Measurements from ENCODE around the gene GHDC. TPM values are rescaled to one million over a fixed set of nuclear protein-coding genes. Genes with fewer than 3 reads are reported as not detected.
A peak's percentile ranks its signal among the peaks of the same experiment; 100 is the strongest.

The GHDC gene
- total and polyA plus RNA-seq, 3 experiments from 2014 or later = 18.4 to 23.1 (median 21.7) TPM

GRCh38 chr17:42233994-42234393 lies 39.7 kb upstream of the GHDC start:
- H3K36me3 ChIP-seq (ENCODE audit: insufficient read depth, low read length) = no peaks in the 10 kb centered on the region
- ChIA-PET CTCF (no interaction called here), POLR2A (no interaction called here)
- DNase-seq = no peak
- no peak overlapping the region for H3K27ac ChIP-seq (ENCODE audit: low read depth, low read length)
- no peaks in the 10 kb centered on the region for H3K4me1 ChIP-seq (ENCODE audit: insufficient read depth, low read length)
- peaks cover 34 to 57% (median 46%) of the 10 kb centered on the region in 3 donors for H3K4me1 Mint-ChIP-seq
- no peak overlapping the region for H3K4me3 ChIP-seq (ENCODE audit: low read length)
- H3K9me3 Mint-ChIP-seq = no peaks in the 10 kb centered on the region
- H3K9me3 ChIP-seq (ENCODE audit: low read length) = no peaks in the 10 kb centered on the region
- peak overlapping the region in 1 of 7 donors; percentile 9 for H3K4me3 Mint-ChIP-seq
- H3K27me3 Mint-ChIP-seq = no peaks in the 10 kb centered on the region
- H3K27ac Mint-ChIP-seq = peak overlapping the region in 6 of 8 donors; percentile 3 to 91 (median 35)
- peaks cover 0 to 23% (median 0%) of the 10 kb centered on the region in 3 donors for H3K36me3 Mint-ChIP-seq
- H3K27me3 ChIP-seq (ENCODE audit: insufficient read depth, low read length, poor library complexity, severe bottlenecking) = no peaks in the 10 kb centered on the region

DNA sequence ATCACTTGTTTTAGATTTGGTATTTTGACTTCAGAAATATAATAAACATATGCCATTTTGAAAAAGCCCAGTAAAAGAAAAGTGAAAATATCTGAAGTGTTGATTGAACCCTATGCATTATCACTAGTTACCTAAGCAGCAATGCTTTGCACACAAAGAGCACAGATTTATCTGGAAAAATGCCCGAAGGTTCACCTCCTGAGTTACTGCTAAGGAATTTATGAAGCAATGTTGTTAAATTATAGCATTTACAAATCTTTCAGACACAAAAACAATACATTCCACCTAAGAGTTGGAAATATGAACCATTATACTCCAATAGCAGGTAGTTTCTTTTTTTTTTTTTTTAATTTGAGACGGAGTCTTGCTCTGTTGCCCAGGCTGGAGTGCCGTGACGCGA lies 38.9 kb upstream of the GHDC start:
- no peaks in the 10 kb centered on the region for H3K9me3 Mint-ChIP-seq
- Histone ChIP-seq H3K4me1 (ENCODE audit: insufficient read depth, low read length) (no peaks in the 10 kb centered on the region), H3K27ac (ENCODE audit: low read depth, low read length) (no peak overlapping the region), H3K36me3 (ENCODE audit: insufficient read depth, low read length) (no peaks in the 10 kb centered on the region), H3K9me3 (ENCODE audit: low read length) (no peaks in the 10 kb centered on the region), H3K4me3 (ENCODE audit: low read length) (no peak overlapping the region), H3K27me3 (ENCODE audit: insufficient read depth, low read length, poor library complexity, severe bottlenecking) (no peaks in the 10 kb centered on the region)
- no peak overlapping the region for H3K4me3 Mint-ChIP-seq
- no peak for DNase-seq
- H3K36me3 Mint-ChIP-seq = peaks cover 0 to 31% (median 3%) of the 10 kb centered on the region in 3 donors
- CTCF ChIA-PET = no interaction called here
- H3K4me1 Mint-ChIP-seq = peaks cover 37 to 57% (median 49%) of the 10 kb centered on the region in 3 donors
- no peaks in the 10 kb centered on the region for H3K27me3 Mint-ChIP-seq
- H3K27ac Mint-ChIP-seq = peak overlapping the region in 3 of 8 donors; percentile 41 to 50 (median 50)
- POLR2A ChIA-PET = interaction anchor here (0.7 kb wide), 1 partner anchor 15 kb away, joined by 3 read pairs; no protein-coding TSS in a partner anchor

GRCh38 chr17:42230225-42230624 lies 35.9 kb upstream of the GHDC start:
- Histone ChIP-seq H3K9me3 (ENCODE audit: low read length) (no peaks in the 10 kb centered on the region), H3K36me3 (ENCODE audit: insufficient read depth, low read length) (no peaks in the 10 kb centered on the region), H3K4me1 (ENCODE audit: insufficient read depth, low read length) (no peaks in the 10 kb centered on the region), H3K27me3 (ENCODE audit: insufficient read depth, low read length, poor library complexity, severe bottlenecking) (no peaks in the 10 kb centered on the region), H3K4me3 (ENCODE audit: low read length) (no peak overlapping the region), H3K27ac (ENCODE audit: low read depth, low read length) (no peak overlapping the region)
- Mint-ChIP-seq H3K9me3 (no peaks in the 10 kb centered on the region), H3K36me3 (peaks cover 0 to 47% (median 3%) of the 10 kb centered on the region in 3 donors), H3K27ac (peak overlapping the region in 7 of 8 donors; percentile 1 to 66 (median 34)), H3K27me3 (no peaks in the 10 kb centered on the region), H3K4me3 (peak overlapping the region in 1 of 7 donors; percentile 65), H3K4me1 (peaks cover 24 to 42% (median 38%) of the 10 kb centered on the region in 3 donors)
- DNase-seq = no peak
- POLR2A ChIA-PET = no interaction called here
- CTCF ChIA-PET = interaction anchor here (0.7 to 1.1 kb wide), 2 partner anchors 82 to 1747 kb away, joined by 3 read pairs; no protein-coding TSS in a partner anchor

DNA sequence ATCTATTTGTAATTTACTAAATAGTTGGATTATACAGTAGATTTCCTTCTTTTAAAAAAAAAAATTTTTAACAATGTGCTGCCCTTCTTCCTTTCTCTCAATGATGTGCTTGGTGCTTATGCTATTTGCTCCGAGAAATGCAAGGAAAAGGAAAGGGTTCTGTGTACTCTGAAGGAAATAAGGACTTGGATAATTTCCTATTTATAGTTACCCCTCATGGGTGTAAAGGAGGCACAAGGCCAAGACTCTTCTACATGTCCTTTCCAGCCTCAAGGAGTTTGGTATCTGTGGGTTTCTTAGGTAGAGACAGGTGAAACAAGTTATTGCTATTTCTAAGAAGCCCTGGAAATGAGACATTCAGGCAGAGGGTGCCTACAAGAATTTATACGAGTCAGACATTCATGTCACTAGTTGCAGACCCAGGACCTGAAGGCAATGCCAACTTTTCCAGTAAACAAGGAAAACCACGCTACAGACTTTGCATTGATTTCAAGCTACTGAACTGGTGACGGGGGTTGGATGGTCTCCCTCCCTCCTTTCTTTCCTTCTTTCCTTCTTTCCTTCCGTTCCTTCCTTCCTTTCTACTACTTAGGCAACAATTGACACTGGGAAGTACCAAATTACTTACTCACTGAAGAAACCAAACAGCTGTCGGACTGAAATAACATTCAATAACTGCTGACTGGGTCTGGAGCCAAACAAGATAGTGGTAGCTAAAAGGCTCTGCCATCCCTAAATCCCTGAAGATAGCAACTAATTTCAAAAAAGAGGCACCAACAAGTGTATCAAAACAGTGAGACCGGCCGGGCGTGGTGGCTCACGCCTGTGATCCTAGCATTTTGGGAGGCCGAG lies 33.8 kb upstream of the GHDC start:
- Mint-ChIP-seq H3K4me1 (peaks cover 9 to 25% (median 20%) of the 10 kb centered on the region in 3 donors), H3K27ac (peak overlapping the region in 7 of 8 donors; percentile 6 to 87 (median 23)), H3K36me3 (peaks cover 0 to 65% (median 6%) of the 10 kb centered on the region in 3 donors), H3K27me3 (peaks cover 0 to 2% of the 10 kb centered on the region in 2 donors), H3K9me3 (no peaks in the 10 kb centered on the region), H3K4me3 (no peak overlapping the region)
- H3K27me3 ChIP-seq (ENCODE audit: insufficient read depth, low read length, poor library complexity, severe bottlenecking) = no peaks in the 10 kb centered on the region
- ChIA-PET POLR2A (no interaction called here), CTCF (no interaction called here)
- no peaks in the 10 kb centered on the region for H3K9me3 ChIP-seq (ENCODE audit: low read length)
- no peak for DNase-seq
- no peaks in the 10 kb centered on the region for H3K4me1 ChIP-seq (ENCODE audit: insufficient read depth, low read length)
- H3K4me3 ChIP-seq (ENCODE audit: low read length) = no peak overlapping the region
- H3K27ac ChIP-seq (ENCODE audit: low read depth, low read length) = no peak overlapping the region
- peaks cover 9% of the 10 kb centered on the region for H3K36me3 ChIP-seq (ENCODE audit: insufficient read depth, low read length)

DNA sequence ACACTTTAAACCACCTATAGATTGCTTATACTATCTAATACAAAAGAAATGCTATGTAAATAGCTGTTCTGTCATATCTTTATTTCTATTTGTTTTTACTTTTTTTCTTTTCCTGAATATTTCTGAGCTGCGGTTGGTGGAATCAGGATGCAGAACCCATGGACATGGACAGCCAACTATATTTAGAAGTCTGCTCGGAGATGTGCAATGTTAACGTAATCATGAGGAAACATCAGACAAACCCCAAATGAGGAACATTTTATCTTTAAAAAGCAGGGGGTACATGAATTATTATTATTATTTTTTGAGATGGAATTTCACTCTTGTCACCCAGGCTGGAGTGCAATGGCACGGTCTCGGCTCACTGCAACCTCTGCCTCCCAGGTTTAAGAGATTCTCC lies 31.4 kb upstream of the GHDC start:
- Histone ChIP-seq H3K36me3 (ENCODE audit: insufficient read depth, low read length) (peaks cover 22% of the 10 kb centered on the region), H3K9me3 (ENCODE audit: low read length) (no peaks in the 10 kb centered on the region), H3K27ac (ENCODE audit: low read depth, low read length) (no peak overlapping the region), H3K27me3 (ENCODE audit: insufficient read depth, low read length, poor library complexity, severe bottlenecking) (no peaks in the 10 kb centered on the region), H3K4me1 (ENCODE audit: insufficient read depth, low read length) (no peaks in the 10 kb centered on the region), H3K4me3 (ENCODE audit: low read length) (no peak overlapping the region)
- peaks cover 0 to 78% (median 10%) of the 10 kb centered on the region in 3 donors for H3K36me3 Mint-ChIP-seq
- H3K4me3 Mint-ChIP-seq = no peak overlapping the region
- H3K4me1 Mint-ChIP-seq = peaks cover 8 to 22% (median 19%) of the 10 kb centered on the region in 3 donors
- H3K9me3 Mint-ChIP-seq = no peaks in the 10 kb centered on the region
- CTCF ChIA-PET = no interaction called here
- peaks cover 0 to 2% of the 10 kb centered on the region in 2 donors for H3K27me3 Mint-ChIP-seq
- no peak overlapping the region for H3K27ac Mint-ChIP-seq
- POLR2A ChIA-PET = no interaction called here
- DNase-seq = no peak

- H3K27ac Mint-ChIP-seq = peak overlapping the region in 2 of 8 donors; percentile 51 to 56
Observed at GRCh38 chr17:42224651-42225050, 30.4 kb upstream of the GHDC start.

DNA sequence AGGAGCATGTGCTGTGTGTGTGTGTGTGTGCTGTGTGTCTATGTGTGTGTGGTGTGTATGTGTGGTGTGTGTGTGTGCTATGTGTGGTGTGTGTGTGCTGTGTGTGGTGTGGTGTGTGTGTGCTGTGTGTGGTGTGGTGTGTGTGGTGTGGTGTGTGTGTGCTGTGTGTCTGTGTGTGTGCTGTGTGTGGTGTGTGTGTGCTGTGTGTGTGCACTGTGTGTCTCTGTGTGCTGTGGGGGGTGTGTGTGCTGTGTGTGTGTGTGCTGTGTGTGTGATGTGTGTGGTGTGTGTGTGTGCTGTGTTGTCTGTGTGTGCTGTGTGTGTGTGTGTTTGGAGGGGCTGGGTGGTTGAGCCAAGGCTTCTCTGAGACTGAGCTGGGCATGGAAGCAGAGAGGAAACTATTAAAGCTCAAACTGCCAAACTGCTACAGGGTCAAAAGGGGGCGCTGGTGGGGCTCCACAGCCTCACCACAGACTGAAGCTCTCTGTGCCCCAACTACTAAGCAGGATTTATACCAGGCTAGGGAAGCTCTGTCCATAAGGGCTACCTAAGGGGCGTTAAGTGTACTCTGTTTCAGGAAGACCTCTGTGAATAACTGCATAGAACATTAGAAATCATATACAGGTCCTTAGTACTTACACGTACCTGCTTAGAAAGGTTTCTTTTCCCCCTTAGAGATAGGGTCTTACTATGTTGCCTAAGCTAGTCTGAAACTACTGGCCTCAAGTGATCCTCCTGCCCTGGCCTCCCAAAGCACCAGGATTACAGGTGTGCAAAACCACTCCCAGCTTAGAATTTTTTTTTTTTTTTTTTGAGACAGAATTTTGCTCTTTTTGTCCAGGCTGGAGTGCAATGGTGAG lies 27.8 kb upstream of the GHDC start:
- Histone ChIP-seq H3K27me3 (ENCODE audit: insufficient read depth, low read length, poor library complexity, severe bottlenecking) (no peaks in the 10 kb centered on the region), H3K4me3 (ENCODE audit: low read length) (no peak overlapping the region), H3K4me1 (ENCODE audit: insufficient read depth, low read length) (no peaks in the 10 kb centered on the region), H3K9me3 (ENCODE audit: low read length) (no peaks in the 10 kb centered on the region), H3K36me3 (ENCODE audit: insufficient read depth, low read length) (peaks cover 31% of the 10 kb centered on the region), H3K27ac (ENCODE audit: low read depth, low read length) (no peak overlapping the region)
- Mint-ChIP-seq H3K36me3 (peaks cover 3 to 75% (median 15%) of the 10 kb centered on the region in 3 donors), H3K4me3 (no peak overlapping the region), H3K9me3 (no peaks in the 10 kb centered on the region), H3K4me1 (peaks cover 0 to 8% (median 7%) of the 10 kb centered on the region in 3 donors), H3K27ac (peak overlapping the region in 7 of 8 donors; percentile 28 to 98 (median 77)), H3K27me3 (peaks cover 0 to 2% of the 10 kb centered on the region in 2 donors)
- ChIA-PET CTCF (interaction anchor here (0.7 to 3.1 kb wide), 35 partner anchors 10 to 205 kb away, joined by 3 to 34 read pairs (median 4); partner anchors contain the start of genes DNAJC7, GHDC, STAT3 and STAT5A), POLR2A (interaction anchor here (0.6 to 1.8 kb wide), 7 partner anchors 27 to 289 kb away, joined by 3 to 9 read pairs (median 4); partner anchors contain the start of genes GHDC and STAT5A)
- DNase-seq = peak; percentile 15 to 68 (median 55)

More at GRCh38 chr17:42224651-42225050, 30.4 kb upstream of the GHDC start:
- no peak overlapping the region for H3K27ac ChIP-seq (ENCODE audit: low read depth, low read length)
- DNase-seq = no peak
- H3K4me3 ChIP-seq (ENCODE audit: low read length) = no peak overlapping the region
- Mint-ChIP-seq H3K36me3 (peaks cover 0 to 78% (median 10%) of the 10 kb centered on the region in 3 donors), H3K4me3 (no peak overlapping the region), H3K9me3 (no peaks in the 10 kb centered on the region), H3K27me3 (peaks cover 0 to 2% of the 10 kb centered on the region in 2 donors), H3K4me1 (peaks cover 3 to 15% (median 12%) of the 10 kb centered on the region in 3 donors)
- H3K4me1 ChIP-seq (ENCODE audit: insufficient read depth, low read length) = no peaks in the 10 kb centered on the region
- POLR2A ChIA-PET = interaction anchor here (0.6 kb wide), 1 partner anchor 121 kb away, joined by 5 read pairs; no protein-coding TSS in a partner anchor
- CTCF ChIA-PET = interaction anchor here (3.1 kb wide), 1 partner anchor 65 kb away, joined by 26 read pairs; the partner anchor contains the start of gene STAT5A
- no peaks in the 10 kb centered on the region for H3K9me3 ChIP-seq (ENCODE audit: low read length)
- H3K27me3 ChIP-seq (ENCODE audit: insufficient read depth, low read length, poor library complexity, severe bottlenecking) = no peaks in the 10 kb centered on the region
- H3K36me3 ChIP-seq (ENCODE audit: insufficient read depth, low read length) = peaks cover 22% of the 10 kb centered on the region

Measured in CD8-positive, alpha-beta memory T cell (primary cell).